HepG2 (cell line): ENCODE data around the gene VPREB3.

Experiments
- EZH2 ChIP-seq: conservative IDR thresholded peaks from 2 replicates; pipeline ENCODE4 v1.6.1; 2012; ENCODE audit warnings: mild to moderate bottlenecking, low read depth, low read length, moderate library complexity
- TF ChIP-seq, protein P1 (sequence below): IDR thresholded peaks from 2 replicates; pipeline ENCODE4 v1.6.1; 2012; ENCODE audit warnings: inconsistent platforms

- no peak for TF ChIP-seq EZH2
- TF ChIP-seq, protein P1, sequence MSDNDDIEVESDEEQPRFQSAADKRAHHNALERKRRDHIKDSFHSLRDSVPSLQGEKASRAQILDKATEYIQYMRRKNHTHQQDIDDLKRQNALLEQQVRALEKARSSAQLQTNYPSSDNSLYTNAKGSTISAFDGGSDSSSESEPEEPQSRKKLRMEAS = peak; percentile 15; the same call in 1 of the 2 replicates
Observed at GRCh38 chr22:23772649-23773473, 18.6 kb upstream of the VPREB3 start, which contains the start of gene MMP11.
